T-cell (primary cell): Measurements from ENCODE around the gene CCDC3. TPM values are rescaled to one million over a fixed set of nuclear protein-coding genes. Genes with fewer than 3 reads are reported as not detected.

Experiments used
- ATAC-seq, 4 experiments: fragments of 200-7000 bp in 3 of 4; fragments of 150-1000 bp in 1 of 4; cut with Tn5 transposase; replicated peaks in 1 of 4; 1 replicate in 3 of 4; 2 replicates in 1 of 4; pipeline ENCODE4 v1.10.0; 2021; ENCODE audit warnings: moderate library complexity in 3 of 4, mild to moderate bottlenecking in 2 of 4, moderate number of reproducible peaks in 1 of 4
- CTCF ChIA-PET, 2 donors: fragments of 300-600 bp; sonication (Branson Sonifier 250); formaldehyde crosslinking; loops; one replicate each; lab custom pipeline; 2022; ENCODE audit warnings: antibody characterized with exemption in 2 of 2; lab: Charles Lee
- POLR2A ChIA-PET, 2 donors: fragments of 300-600 bp; sonication (Branson Sonifier 250); formaldehyde crosslinking; loops; one replicate each; lab custom pipeline; 2022; ENCODE audit warnings: antibody characterized with exemption in 2 of 2; lab: Charles Lee
- DNase-seq, 35 experiments: peaks; one replicate each; pipeline versions ENCODE4 v3.0.0 to v3.0.0-alpha.2; 2013 to 2023
- H3K27ac ChIP-seq: one replicate; pipeline ENCODE4 v1.5.1; 2013; ENCODE audit warnings: low read length
- H3K27me3 ChIP-seq, 2 experiments: replicated peaks in 1 of 2; 1 replicate in 1 of 2; 2 replicates in 1 of 2; pipeline versions ENCODE4 v1.6.1 to v1.7.0; 2013; ENCODE audit warnings: low read length in 1 of 2, mixed read lengths in 1 of 2; ENCODE audit not compliant: control insufficient read depth in 2 of 2, insufficient read depth in 2 of 2; ENCODE audit errors: extremely low read depth in 1 of 2
- H3K36me3 ChIP-seq, 2 donors: 1 replicate in 1 of 2; 2 replicates in 1 of 2; pipeline versions ENCODE4 v1.6.1 to v1.7.0; 2013; ENCODE audit warnings: low read length in 1 of 2; ENCODE audit not compliant: control insufficient read depth in 2 of 2, insufficient read depth in 1 of 2; ENCODE audit errors: extremely low read depth in 1 of 2
- H3K4me1 ChIP-seq, 2 experiments: 1 replicate in 1 of 2; 2 replicates in 1 of 2; pipeline versions ENCODE4 v1.6.1 to v1.7.0; 2013; ENCODE audit warnings: low read length in 2 of 2, mixed read lengths in 1 of 2; ENCODE audit not compliant: insufficient read depth in 2 of 2, control insufficient read depth in 1 of 2; ENCODE audit errors: extremely low read depth in 1 of 2
- H3K4me3 ChIP-seq, 2 donors: 1 replicate in 1 of 2; 2 replicates in 1 of 2; pipeline versions ENCODE4 v1.5.1 to v1.7.0; 2013; ENCODE audit warnings: mild to moderate bottlenecking in 2 of 2, low read length in 1 of 2, moderate library complexity in 1 of 2; ENCODE audit not compliant: control insufficient read depth in 1 of 2; ENCODE audit errors: extremely low read depth in 1 of 2
- H3K9me3 ChIP-seq: 2 replicates; pipeline ENCODE4 v1.7.0; 2013
- H3K27ac Mint-ChIP-seq, 2 donors: one replicate each; pipeline ENCODE4 v1.8.0; 2020 to 2021; ENCODE audit warnings: mild to moderate bottlenecking in 2 of 2, mixed read lengths in 2 of 2
- H3K27me3 Mint-ChIP-seq, 2 donors: one replicate each; pipeline ENCODE4 v1.8.0; 2021 to 2022; ENCODE audit warnings: mixed read lengths in 2 of 2
- H3K36me3 Mint-ChIP-seq: one replicate; pipeline ENCODE4 v1.8.0; 2021; ENCODE audit warnings: mixed read lengths
- H3K4me1 Mint-ChIP-seq, 3 donors: one replicate each; pipeline ENCODE4 v1.8.0; 2020 to 2022; ENCODE audit warnings: mixed read lengths in 3 of 3, mild to moderate bottlenecking in 1 of 3
- H3K4me3 Mint-ChIP-seq, 3 donors: one replicate each; pipeline ENCODE4 v1.8.0; 2020 to 2022; ENCODE audit warnings: mild to moderate bottlenecking in 3 of 3, mixed read lengths in 3 of 3, moderate library complexity in 3 of 3
- H3K9me3 Mint-ChIP-seq, 3 donors: one replicate each; pipeline ENCODE4 v1.8.0; 2020 to 2022; ENCODE audit warnings: mixed read lengths in 3 of 3
- WGBS: methylation state at CpG from one replicate; pipeline ENCODE4 v1.1.5; 2013; ENCODE audit warnings: missing lambda C conversion rate; ENCODE audit not compliant: insufficient coverage; 5-methylcytosine and 5-hydroxymethylcytosine counted together
- total RNA-seq, 35 experiments: library from RNA in 6 of 35; stranded (reverse) in 6 of 35; fragments of 120-200 nt in 1 of 35; gene quantifications; one replicate each; pipeline versions ENCODE4 v1.2.1 to v1.2.4 and lab custom pipeline; 2013 to 2026

Gene CCDC3
- total RNA-seq, 5 donors from 2014 or later (not counting 1 experiment from before 2014, with no cell fraction given), result 0.06 to 0.20 (median 0.16) TPM; not detected in 2

DNA sequence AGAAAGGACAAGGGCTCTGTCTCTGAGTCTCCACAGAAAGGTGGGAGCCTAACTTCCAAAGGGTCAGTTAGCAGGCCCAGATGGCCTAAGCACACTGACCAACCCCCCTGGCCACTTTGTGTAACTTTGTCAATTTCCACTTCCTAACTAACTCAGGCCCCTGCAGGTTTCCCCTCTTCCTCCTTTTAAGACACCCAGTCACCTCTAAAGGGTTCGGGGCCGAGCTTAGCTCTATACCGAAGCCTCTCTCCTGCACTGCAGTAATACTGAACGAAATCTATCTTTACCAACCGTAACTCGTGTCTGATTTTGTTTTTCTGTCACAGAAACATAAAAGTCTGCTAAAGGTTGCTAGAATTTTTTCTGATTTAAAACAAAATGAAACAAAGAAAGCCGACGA lies 44.4 kb downstream of the CCDC3 start:
- peaks cover 9 to 15% of the 10 kb centered on the region in 2 donors for H3K27me3 Mint-ChIP-seq
- ATAC-seq (no peak), DNase-seq (no peak)
- Histone ChIP-seq H3K4me3 (no peak overlapping the region), H3K27me3 (peaks cover 0 to 23% of the 10 kb centered on the region in 2 experiments), H3K27ac (no peak overlapping the region), H3K4me1 (no peaks in the 10 kb centered on the region), H3K9me3 (no peaks in the 10 kb centered on the region), H3K36me3 (no peaks in the 10 kb centered on the region)
- POLR2A ChIA-PET, result no interaction called here
- no peak overlapping the region for H3K27ac Mint-ChIP-seq
- peaks cover 15 to 26% (median 18%) of the 10 kb centered on the region in 3 donors for H3K9me3 Mint-ChIP-seq
- H3K36me3 Mint-ChIP-seq, result no peaks in the 10 kb centered on the region
- 96% methylated on average over 5 of the region's 8 CpGs for whole genome bisulfite sequencing
- CTCF ChIA-PET, result no interaction called here
- no peak overlapping the region for H3K4me3 Mint-ChIP-seq
- H3K4me1 Mint-ChIP-seq, result no peaks in the 10 kb centered on the region

- Histone ChIP-seq H3K4me1 (no peaks in the 10 kb centered on the region), H3K27ac (no peak overlapping the region), H3K4me3 (no peak overlapping the region), H3K9me3 (no peaks in the 10 kb centered on the region), H3K36me3 (no peaks in the 10 kb centered on the region), H3K27me3 (peaks cover 0 to 14% of the 10 kb centered on the region in 2 experiments)
- H3K27ac Mint-ChIP-seq, result no peak overlapping the region
- ChIA-PET POLR2A (no interaction called here), CTCF (no interaction called here)
- no peak for DNase-seq
- peaks cover 15 to 26% (median 18%) of the 10 kb centered on the region in 3 donors for H3K9me3 Mint-ChIP-seq
- ATAC-seq, result no peak
- H3K36me3 Mint-ChIP-seq, result no peaks in the 10 kb centered on the region
- H3K4me1 Mint-ChIP-seq, result no peaks in the 10 kb centered on the region
- H3K4me3 Mint-ChIP-seq, result no peak overlapping the region
- WGBS, result no CpG with 5 or more reads among the region's 1 CpG
- H3K27me3 Mint-ChIP-seq, result peaks cover 1 to 7% of the 10 kb centered on the region in 2 donors
Observed at GRCh38 chr10:12954866-12955265, 46.6 kb downstream of the CCDC3 start.

DNA sequence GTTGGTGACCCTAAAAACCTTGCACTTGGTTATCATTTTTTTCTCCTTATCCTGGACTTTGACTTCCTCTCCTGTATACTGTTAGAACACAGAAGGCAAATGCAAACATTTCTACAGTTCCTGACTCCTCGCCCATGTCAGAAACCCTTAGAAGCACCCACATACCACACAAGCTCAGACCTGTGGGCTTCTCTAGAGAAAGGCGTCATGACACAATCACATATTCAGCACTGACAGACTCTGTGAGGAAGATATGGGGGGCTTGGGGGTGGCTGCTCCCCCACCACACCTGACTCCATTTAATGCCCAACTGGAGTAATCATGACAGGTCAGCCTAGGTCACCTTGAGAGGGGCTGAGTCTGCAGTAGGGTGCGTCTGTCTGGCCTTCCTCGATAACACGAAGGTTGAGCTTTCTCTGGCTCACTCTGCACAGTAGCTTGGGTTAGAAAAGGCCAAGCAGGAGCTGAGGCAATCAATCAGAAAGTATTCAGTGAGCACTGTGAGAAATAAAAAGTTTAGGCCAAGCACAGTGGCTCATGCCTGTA lies 50.9 kb downstream of the CCDC3 start:
- Mint-ChIP-seq H3K9me3 (peaks cover 4 to 15% (median 9%) of the 10 kb centered on the region in 3 donors), H3K36me3 (no peaks in the 10 kb centered on the region), H3K27me3 (peaks cover 0 to 7% of the 10 kb centered on the region in 2 donors), H3K4me3 (no peak overlapping the region), H3K27ac (no peak overlapping the region), H3K4me1 (no peaks in the 10 kb centered on the region)
- H3K4me3 ChIP-seq, result no peak overlapping the region
- CTCF ChIA-PET, result no interaction called here
- peaks cover 0 to 2% of the 10 kb centered on the region in 2 experiments for H3K27me3 ChIP-seq
- no peaks in the 10 kb centered on the region for H3K4me1 ChIP-seq
- H3K9me3 ChIP-seq, result no peaks in the 10 kb centered on the region
- H3K36me3 ChIP-seq, result no peaks in the 10 kb centered on the region
- no peak overlapping the region for H3K27ac ChIP-seq
- WGBS, result 92% methylated on average over 4 of the region's 5 CpGs
- POLR2A ChIA-PET, result no interaction called here
- DNase-seq, result no peak
- no peak for ATAC-seq

- no peaks in the 10 kb centered on the region for H3K9me3 ChIP-seq
- 85% methylated on average over 2 of the region's 4 CpGs for WGBS
- no peaks in the 10 kb centered on the region for H3K4me1 ChIP-seq
- Mint-ChIP-seq H3K36me3 (no peaks in the 10 kb centered on the region), H3K9me3 (peaks cover 4 to 15% (median 7%) of the 10 kb centered on the region in 3 donors), H3K27ac (no peak overlapping the region), H3K4me3 (no peak overlapping the region), H3K4me1 (no peaks in the 10 kb centered on the region), H3K27me3 (peaks cover 0 to 7% of the 10 kb centered on the region in 2 donors)
- H3K27me3 ChIP-seq, result peaks cover 0 to 2% of the 10 kb centered on the region in 2 experiments
- no peak overlapping the region for H3K4me3 ChIP-seq
- no peaks in the 10 kb centered on the region for H3K36me3 ChIP-seq
- no peak overlapping the region for H3K27ac ChIP-seq
- ChIA-PET CTCF (no interaction called here), POLR2A (no interaction called here)
- DNase-seq (no peak), ATAC-seq (no peak)
Observed at GRCh38 chr10:12949248-12949647, 52.3 kb downstream of the CCDC3 start.

GRCh38 chr10:12947741-12948140 lies 53.8 kb downstream of the CCDC3 start:
- Mint-ChIP-seq H3K4me3 (no peak overlapping the region), H3K4me1 (no peaks in the 10 kb centered on the region), H3K9me3 (peaks cover 0 to 6% (median 3%) of the 10 kb centered on the region in 3 donors), H3K27ac (no peak overlapping the region), H3K27me3 (peaks cover 0 to 3% of the 10 kb centered on the region in 2 donors), H3K36me3 (no peaks in the 10 kb centered on the region)
- no peaks in the 10 kb centered on the region for H3K9me3 ChIP-seq
- ChIA-PET POLR2A (no interaction called here), CTCF (no interaction called here)
- H3K4me1 ChIP-seq, result no peaks in the 10 kb centered on the region
- no peak overlapping the region for H3K4me3 ChIP-seq
- peaks cover 0 to 2% of the 10 kb centered on the region in 2 experiments for H3K27me3 ChIP-seq
- DNase-seq, result no peak
- H3K27ac ChIP-seq, result no peak overlapping the region
- WGBS, result no CpG with 5 or more reads among the region's 3 CpGs
- H3K36me3 ChIP-seq, result no peaks in the 10 kb centered on the region
- ATAC-seq, result no peak

- Mint-ChIP-seq H3K4me1 (no peaks in the 10 kb centered on the region), H3K4me3 (no peak overlapping the region), H3K9me3 (no peaks in the 10 kb centered on the region), H3K27me3 (no peaks in the 10 kb centered on the region), H3K36me3 (no peaks in the 10 kb centered on the region), H3K27ac (no peak overlapping the region)
- ChIA-PET POLR2A (no interaction called here), CTCF (no interaction called here)
- Histone ChIP-seq H3K27me3 (no peaks in the 10 kb centered on the region), H3K36me3 (no peaks in the 10 kb centered on the region), H3K27ac (no peak overlapping the region), H3K4me1 (no peaks in the 10 kb centered on the region), H3K9me3 (no peaks in the 10 kb centered on the region), H3K4me3 (no peak overlapping the region)
- WGBS, result 50% methylated on average over 2 of the region's 3 CpGs
- DNase-seq (no peak), ATAC-seq (no peak)
Observed at GRCh38 chr10:12946372-12946771, 55.1 kb downstream of the CCDC3 start.
